ENCODE data around the gene TMEM269.
"Not testable (repeated sequence)": the region's sequence is repeated elsewhere in the genome, so short reads cannot be mapped to it uniquely, and the experiment has no call there.

The TMEM269 gene

GRCh38 chr1:42776502-42776901 lies 8.3 kb upstream of the TMEM269 start:
- DNase-seq (ENCODE audit: low read depth in 2 of 2) = no peak

GRCh38 chr1:42777852-42778251 lies 6.9 kb upstream of the TMEM269 start:
- no peak for DNase-seq (ENCODE audit: low read depth in 2 of 2)

- no peak for DNase-seq (ENCODE audit: low read depth in 2 of 2)
These were observed 5.1 kb upstream of the TMEM269 start for GRCh38 chr1:42779725-42780124.

GRCh38 chr1:42780176-42780575 lies 4.6 kb upstream of the TMEM269 start:
- no peak for DNase-seq (ENCODE audit: low read depth in 2 of 2)

- DNase-seq (ENCODE audit: low read depth in 2 of 2) = no peak
These were observed 1.7 kb upstream of the TMEM269 start for GRCh38 chr1:42783092-42783491.

GRCh38 chr1:42784547-42784945 lies 245 bp upstream of the TMEM269 start:
- no peak for DNase-seq (ENCODE audit: low read depth in 2 of 2)

- DNase-seq (ENCODE audit: low read depth in 2 of 2) = no peak
These were observed 1.3 kb downstream of the TMEM269 start for GRCh38 chr1:42786097-42786496.

GRCh38 chr1:42788021-42788420 lies 3.2 kb downstream of the TMEM269 start:
- no peak for DNase-seq (ENCODE audit: low read depth in 2 of 2)

- no peak for DNase-seq (ENCODE audit: low read depth in 2 of 2)
These were observed 9.0 kb downstream of the TMEM269 start for GRCh38 chr1:42793824-42794223.

GRCh38 chr1:42797414-42797813 lies 12.6 kb downstream of the TMEM269 start:
- DNase-seq (ENCODE audit: low read depth in 2 of 2) = no peak

- no peak for DNase-seq (ENCODE audit: low read depth in 2 of 2)
These were observed 13.2 kb downstream of the TMEM269 start for GRCh38 chr1:42797979-42798378.

GRCh38 chr1:42801832-42802473 lies 17.2 kb downstream of the TMEM269 start:
- no peak for DNase-seq (ENCODE audit: low read depth in 2 of 2)

- DNase-seq (ENCODE audit: low read depth in 2 of 2) = no peak
These were observed 21.4 kb downstream of the TMEM269 start for GRCh38 chr1:42806171-42806570.

- no peak for DNase-seq (ENCODE audit: low read depth in 2 of 2)
These were observed 21.8 kb downstream of the TMEM269 start for GRCh38 chr1:42806593-42806992.

GRCh38 chr1:42807056-42807668 lies 22.4 kb downstream of the TMEM269 start:
- no peak for DNase-seq (ENCODE audit: low read depth in 2 of 2)

- DNase-seq (ENCODE audit: low read depth in 2 of 2) = not testable (repeated sequence)
These were observed 30.0 kb downstream of the TMEM269 start for GRCh38 chr1:42814815-42815214.

- DNase-seq (ENCODE audit: low read depth in 2 of 2) = no peak
These were observed 31.3 kb downstream of the TMEM269 start for GRCh38 chr1:42815941-42816584.

GRCh38 chr1:42816585-42817439 lies 32.0 kb downstream of the TMEM269 start, which contains the start of the genes ERMAP and SVBP:
TSS of gene ERMAP (plus strand) at chr1:42817122. CDS start at chr1:42830449, 13,327 bp downstream.
TSS of gene SVBP (minus strand) at chr1:42817397. CDS start at chr1:42816544, 853 bp downstream.
- peak; percentile 90 for DNase-seq (ENCODE audit: low read depth in 2 of 2)

GRCh38 chr1:42817440-42817767 lies 32.6 kb downstream of the TMEM269 start:
- no peak for DNase-seq (ENCODE audit: low read depth in 2 of 2)

GRCh38 chr1:42817976-42818375 lies 33.2 kb downstream of the TMEM269 start:
- no peak for DNase-seq (ENCODE audit: low read depth in 2 of 2)

GRCh38 chr1:42820813-42821212 lies 36.0 kb downstream of the TMEM269 start:
- no peak for DNase-seq (ENCODE audit: low read depth in 2 of 2)

- DNase-seq (ENCODE audit: low read depth in 2 of 2) = no peak
These were observed 36.9 kb downstream of the TMEM269 start for GRCh38 chr1:42821690-42822089.
